Measurements from ENCODE around the gene TMEM11.

Gene TMEM11, protein sequence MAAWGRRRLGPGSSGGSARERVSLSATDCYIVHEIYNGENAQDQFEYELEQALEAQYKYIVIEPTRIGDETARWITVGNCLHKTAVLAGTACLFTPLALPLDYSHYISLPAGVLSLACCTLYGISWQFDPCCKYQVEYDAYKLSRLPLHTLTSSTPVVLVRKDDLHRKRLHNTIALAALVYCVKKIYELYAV

DNA sequence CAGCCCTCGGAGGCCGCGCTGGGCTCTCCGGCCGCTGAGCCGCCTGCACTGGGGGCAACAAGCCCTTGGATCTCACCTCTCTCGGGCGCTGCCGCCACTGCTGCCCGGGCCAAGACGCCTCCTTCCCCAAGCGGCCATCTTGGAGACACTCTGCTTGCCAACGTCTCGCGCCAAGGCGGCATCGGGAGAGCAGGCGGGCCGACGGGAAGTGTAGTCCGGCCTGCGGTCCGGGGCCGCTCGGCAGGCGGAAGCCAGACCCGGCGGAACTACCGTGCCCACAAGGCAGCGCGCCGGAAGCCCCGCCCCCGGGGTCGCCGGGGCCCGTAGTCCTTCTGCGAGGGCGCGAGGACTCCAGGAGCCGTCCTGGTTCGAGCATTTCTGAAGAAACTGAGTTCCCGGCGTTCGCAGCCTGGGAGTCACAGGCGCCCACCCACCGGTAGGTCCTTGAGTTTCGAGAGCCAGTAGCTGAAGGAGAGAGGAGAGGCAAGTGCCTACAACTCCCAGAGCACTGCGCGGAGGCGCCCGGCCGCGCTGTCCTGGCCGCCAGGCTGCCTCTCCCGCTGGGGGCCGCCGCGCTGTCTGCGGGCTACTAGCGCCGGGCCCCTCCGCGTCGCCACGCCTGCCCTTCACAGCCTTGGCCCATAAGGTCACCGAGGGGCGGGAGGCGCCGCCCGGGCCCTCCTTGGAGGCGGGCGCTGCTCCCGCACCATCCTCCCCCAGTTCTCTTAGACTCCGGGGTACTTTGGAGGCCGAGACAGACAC lies at the start of gene TMEM11:
Gene TMEM11, minus strand, starts transcription at position 147 of the 762 bp plus-strand sequence. Its CDS starts 9 bp downstream, at position 138.
- DNase-seq = peak; percentile 96 to 97

DNA sequence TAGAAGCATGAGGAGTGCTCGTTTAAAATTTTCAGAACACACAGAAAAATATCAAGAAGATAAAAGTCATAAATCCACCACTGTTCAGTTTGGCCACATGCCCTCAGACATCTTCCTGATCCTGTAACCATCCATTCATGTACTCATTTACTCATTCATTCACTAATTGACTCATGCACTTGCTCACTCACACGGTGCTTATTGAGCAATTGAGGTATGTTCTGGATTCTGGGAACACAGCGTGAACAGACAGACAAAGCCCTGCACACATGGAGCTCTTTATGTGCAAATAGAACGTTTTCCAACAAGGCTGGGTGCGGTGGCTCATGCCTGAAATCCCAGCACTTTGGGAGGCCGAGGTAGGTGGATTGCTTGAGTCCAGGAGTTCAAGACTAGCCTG lies 49.4 kb upstream of the TMEM11 start:
- no peak for DNase-seq

DNA sequence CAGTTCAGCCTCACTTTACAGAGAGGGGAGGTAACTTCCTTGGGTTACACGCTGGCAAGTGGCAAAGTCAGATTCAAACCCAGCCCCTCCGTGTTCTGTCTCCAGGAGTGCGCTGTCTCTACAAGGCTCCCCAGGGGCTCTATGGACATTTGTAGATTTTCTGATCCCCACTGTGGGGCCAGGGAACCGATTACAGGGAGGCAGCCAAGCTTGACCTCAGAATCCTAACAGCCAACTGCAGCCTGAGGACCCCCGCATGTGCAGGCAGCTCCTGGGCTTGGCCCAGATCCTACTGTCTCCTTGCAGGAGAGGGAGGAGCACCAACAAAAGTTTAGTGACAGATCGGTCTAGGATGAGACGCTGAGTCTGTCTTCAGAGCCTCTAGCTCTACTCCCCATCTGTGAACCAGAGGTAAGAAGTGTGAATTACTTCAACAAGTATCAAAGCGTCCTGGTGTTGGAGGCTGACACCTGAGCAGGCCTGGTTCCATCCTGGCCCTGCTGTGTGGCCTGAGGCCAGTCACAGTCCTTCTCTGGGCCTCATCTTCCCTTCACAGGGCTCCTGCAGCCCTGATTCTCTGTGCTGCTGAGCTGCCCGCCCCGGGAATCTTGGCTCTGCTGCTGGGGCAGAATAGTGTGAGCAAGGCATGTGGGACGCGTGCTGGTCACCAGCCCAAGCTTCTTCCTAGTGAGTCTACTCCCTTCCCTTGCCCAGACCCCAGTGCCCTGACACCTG lies 48.5 kb upstream of the TMEM11 start:
- no peak for DNase-seq

DNA sequence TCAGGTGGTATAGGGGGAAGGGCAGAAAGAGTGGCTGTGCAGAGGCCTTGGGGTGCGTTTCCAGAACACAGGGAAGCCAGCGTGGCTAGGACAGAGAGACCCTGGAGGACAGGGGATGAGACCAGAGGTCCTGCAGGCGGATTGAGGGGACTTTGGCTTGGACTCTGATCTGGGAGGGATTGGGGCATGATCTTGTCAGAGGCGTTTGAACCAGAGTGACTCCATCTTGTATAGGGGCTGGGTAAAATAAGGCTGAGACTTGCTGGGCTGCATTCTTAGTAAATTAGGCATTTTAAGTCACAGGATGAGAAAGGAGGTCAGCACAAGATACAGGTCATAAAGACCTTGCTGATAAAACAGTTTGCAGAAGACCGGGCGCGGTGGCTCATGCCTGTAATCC lies 44.6 kb upstream of the TMEM11 start:
- DNase-seq = no peak

DNA sequence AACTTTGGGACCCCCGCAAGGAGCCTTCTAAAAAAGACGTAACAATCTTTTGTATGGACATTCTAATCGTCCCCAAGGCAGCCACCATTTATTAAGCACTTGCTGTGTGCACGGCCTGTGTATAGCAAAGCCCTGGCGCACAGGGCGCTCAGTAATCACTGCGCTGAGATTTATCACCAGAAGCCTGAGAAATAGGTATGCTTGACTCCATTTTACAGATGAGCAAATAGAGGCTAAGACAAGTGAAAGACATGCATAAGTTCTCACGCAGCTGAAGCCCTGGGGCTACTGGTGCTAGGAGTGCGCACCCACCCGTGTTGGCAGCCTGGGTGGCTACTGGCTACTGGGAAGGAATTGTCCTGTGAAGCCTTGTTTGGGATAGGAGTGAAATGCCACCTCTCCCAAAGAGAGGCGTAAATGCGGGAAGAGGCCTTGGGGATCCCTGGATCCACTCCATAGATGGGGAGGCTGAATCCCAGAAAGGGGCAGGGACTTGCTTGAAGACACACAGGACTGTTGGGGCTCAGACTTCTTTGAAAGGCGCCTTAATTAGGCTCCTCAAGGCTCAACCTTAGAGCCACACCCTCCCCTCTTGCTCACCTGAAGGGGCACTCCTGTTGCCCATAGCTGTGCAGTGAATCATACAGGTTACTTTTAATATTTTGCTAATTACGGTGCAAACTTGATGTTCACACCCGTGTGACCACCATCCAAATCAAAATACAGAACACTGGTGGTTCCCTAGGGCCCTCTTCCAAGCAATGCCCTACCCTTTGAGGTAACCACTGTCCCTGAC lies 39.9 kb upstream of the TMEM11 start:
- DNase-seq = no peak

- DNase-seq = peak; percentile 69 to 71
Observed at GRCh38 chr17:21252796-21253645, 39.1 kb upstream of the TMEM11 start, which contains the start of gene NATD1. TSS of gene NATD1 (minus strand) at chr17:21253410. CDS start at chr17:21253264, 146 bp downstream.

GRCh38 chr17:21252289-21252795 lies 38.4 kb upstream of the TMEM11 start:
- DNase-seq = no peak

GRCh38 chr17:21251337-21252010 lies 37.5 kb upstream of the TMEM11 start:
- no peak for DNase-seq

DNA sequence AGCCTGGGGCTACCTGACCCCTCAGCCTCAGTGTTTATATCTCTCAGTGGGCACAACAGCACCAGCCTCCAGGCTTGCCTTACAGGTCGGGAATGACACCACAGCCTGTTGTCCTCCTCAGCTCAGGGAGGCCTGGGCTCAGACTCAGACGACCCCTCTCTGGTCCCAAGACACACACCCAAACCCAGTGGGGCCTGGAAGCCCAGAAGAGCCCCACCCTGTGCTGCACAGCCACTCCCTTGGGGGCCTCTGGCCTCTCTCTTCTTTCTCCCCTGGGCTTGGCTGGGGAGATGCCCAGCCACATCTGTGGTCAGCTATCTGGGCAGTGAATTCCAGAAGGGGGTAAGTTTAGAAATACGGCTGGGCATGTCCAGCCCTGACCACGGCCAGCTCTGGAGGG lies 36.9 kb upstream of the TMEM11 start:
- no peak for DNase-seq

DNA sequence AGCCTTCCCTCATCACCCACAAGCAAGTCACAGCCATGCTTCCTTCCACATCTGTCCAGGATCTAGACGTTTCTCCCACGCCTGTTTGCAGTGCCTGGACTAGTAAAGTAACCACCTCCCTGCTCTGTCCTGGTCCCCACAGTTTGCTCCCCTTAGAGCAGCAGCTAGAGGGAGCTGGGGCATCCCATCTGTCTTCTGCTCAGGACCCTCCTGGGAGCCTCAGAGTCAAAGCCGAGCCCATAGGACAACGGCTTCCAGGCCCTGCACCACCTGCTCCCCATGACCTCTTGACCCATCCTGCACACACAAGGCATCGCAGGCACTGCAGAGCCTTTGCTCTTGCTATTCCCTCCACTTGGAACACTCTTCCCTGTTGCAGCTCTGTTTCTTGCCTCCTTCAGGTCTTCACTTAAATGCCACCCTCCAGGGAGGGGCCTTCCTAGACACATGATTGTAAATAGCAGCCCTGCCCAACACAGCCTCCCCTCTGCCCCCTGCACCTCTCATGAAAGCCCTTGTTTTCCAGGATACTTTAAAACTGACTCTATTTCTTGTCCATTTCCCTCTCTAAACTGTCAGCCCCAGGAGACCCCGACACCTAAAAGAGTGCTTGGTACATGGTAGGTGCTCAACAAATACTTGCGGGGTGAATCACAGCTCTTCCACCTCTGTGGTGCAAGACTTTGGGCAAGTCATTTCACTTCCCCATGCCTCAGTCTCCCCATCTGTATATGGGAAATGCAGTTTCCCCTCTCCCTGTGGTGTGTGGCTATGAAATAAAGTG lies 36.2 kb upstream of the TMEM11 start:
- no peak for DNase-seq

GRCh38 chr17:21249086-21249795 lies 35.3 kb upstream of the TMEM11 start:
- DNase-seq = no peak

GRCh38 chr17:21248500-21248899 lies 34.5 kb upstream of the TMEM11 start:
- DNase-seq = no peak

DNA sequence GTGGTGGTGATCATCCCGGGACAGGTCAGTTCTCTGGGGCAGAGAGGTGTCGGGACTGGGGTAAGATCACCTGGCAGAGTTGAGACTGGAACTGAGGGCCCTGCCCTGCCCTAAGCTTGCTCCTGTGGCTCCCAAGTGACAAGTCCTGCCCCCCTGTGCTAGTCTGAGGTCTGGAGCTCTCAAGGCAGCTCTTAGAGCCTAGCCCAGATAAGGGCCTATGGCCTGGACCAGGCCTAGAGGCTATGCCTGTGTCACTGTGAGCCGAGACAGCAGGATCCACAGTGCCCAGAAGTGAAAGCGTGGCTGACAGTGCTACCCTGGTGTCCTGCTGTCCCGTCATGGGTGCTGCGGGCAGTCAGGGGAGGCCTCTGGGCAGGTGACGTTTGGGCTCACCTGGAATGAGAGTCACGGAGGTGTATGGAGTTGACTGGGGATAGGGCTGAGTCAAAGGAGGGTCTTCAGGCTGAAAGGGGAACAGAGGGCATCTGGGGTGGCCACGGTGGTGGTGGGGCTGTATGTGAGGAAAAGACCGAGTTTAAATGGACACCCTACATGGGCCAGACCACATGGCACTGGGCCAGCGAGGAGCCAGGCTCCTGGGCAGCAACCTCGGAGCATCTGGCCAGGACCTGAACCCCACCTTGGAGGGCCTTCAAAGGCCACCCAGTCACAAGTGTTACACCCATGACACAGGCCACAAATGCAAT lies 33.7 kb upstream of the TMEM11 start:
- no peak for DNase-seq

DNA sequence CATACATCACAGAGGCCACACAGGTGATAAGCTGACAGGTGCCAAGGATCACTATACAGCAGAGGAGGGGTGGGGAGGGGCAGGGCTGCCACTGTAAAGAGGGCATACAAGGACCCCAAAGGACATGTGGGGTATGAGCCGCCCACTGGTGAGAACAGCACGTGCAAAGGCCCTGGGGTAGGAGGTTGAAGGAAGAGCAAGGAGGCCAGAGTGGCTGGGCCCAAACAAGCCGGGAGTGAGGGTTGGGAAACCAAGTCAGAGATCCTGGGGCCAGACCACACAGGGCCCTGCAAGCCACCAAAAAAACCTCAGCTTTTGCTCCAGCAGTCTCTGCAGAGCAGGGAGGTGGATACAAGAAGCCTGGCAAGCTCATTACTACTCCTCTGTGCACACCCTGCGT lies 32.7 kb upstream of the TMEM11 start:
- DNase-seq = no peak

GRCh38 chr17:21245639-21246084 lies 31.7 kb upstream of the TMEM11 start:
- DNase-seq = no peak

- no peak for DNase-seq
Observed at GRCh38 chr17:21243516-21244303, 29.7 kb upstream of the TMEM11 start.

GRCh38 chr17:21242780-21243515 lies 29.0 kb upstream of the TMEM11 start:
- no peak for DNase-seq

Measured in AML-193 (cell line).